22Rv1 (cell line): ENCODE measurements around the gene CD44.

Source experiments
- CTCF ChIP-seq: fragments of 450-650 bp; IDR thresholded peaks from 2 replicates; pipeline ENCODE4 v1.5.1; 2017; ENCODE audit warnings: mild to moderate bottlenecking
- ZFX ChIP-seq: fragments of 450-650 bp; IDR thresholded peaks from 2 replicates; pipeline ENCODE4 v1.6.1; 2017; ENCODE audit warnings: antibody characterized with exemption, borderline replicate concordance

DNA sequence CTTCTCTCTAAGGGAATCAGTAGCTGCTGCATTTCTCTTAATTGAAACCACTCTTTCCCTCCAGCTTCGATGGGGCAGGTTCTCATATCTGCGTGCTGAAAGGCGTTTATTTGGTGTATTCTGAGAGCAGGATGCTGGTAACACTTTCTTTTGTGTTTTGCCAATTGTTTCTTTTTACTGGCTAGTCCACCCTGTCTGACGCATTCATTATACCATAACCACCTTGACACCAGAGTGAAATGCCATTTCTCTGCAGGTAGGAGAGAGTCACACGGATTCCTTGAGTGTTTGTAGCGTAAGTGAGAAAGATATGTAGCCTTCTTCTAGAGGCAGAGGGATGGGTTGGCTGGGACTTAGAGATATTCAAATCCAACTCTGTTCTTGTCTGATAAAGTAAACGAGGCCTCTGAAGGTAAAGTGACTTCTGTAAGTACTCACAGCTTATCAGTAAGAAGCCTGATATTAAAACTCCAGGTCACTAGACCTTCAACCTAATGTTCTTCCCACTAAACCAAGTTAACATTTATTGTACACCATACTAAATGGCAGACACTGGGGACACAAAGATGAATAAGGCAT, 21.4 kb downstream of the CD44 start:
- no peak for TF ChIP-seq CTCF
- no peak for TF ChIP-seq ZFX
